Stimulated activated CD8-positive, alpha-beta memory T cell treated with anti-CD3 and anti-CD28 coated beads, Interleukin-7, amount 100 ng/mL, for 48 hours (primary cell): ENCODE data around the gene PROB1.
"Not testable (repeated sequence)": the region's sequence is repeated elsewhere in the genome, so short reads cannot be mapped to it uniquely, and the experiment has no call there.

ENCODE experiments used
- DNase-seq, 2 donors: peaks; one replicate each; pipeline ENCODE4 v3.0.0-alpha.2; 2020; ENCODE audit warnings: low read depth in 1 of 2; ENCODE audit errors: extremely low read depth in 1 of 2

PROB1 gene

GRCh38 chr5:139394654-139395566, at the start of gene PROB1:
PROB1 (minus strand) TSS chr5:139395104; CDS start chr5:139395081, 23 bp downstream.
- DNase-seq: no peak

- no peak for DNase-seq
Observed at GRCh38 chr5:139443831-139444453, 49.0 kb upstream of the PROB1 start.

- not testable (repeated sequence) for DNase-seq
Observed at GRCh38 chr5:139440416-139440815, 45.5 kb upstream of the PROB1 start.

GRCh38 chr5:139439013-139439903, 44.4 kb upstream of the PROB1 start, which contains the start of gene DNAJC18:
DNAJC18 (minus strand) TSS chr5:139439525; CDS start chr5:139439445, 80 bp downstream.
- DNase-seq: peak; percentile 74 to 94

GRCh38 chr5:139438707-139439012, 43.8 kb upstream of the PROB1 start:
- no peak for DNase-seq

GRCh38 chr5:139435676-139436075, 40.8 kb upstream of the PROB1 start:
- DNase-seq: no peak

GRCh38 chr5:139431706-139432105, 36.8 kb upstream of the PROB1 start:
- DNase-seq: no peak

- DNase-seq: no peak
Observed at GRCh38 chr5:139430015-139430414, 35.1 kb upstream of the PROB1 start.

- no peak for DNase-seq
Observed at GRCh38 chr5:139426203-139426885, 31.4 kb upstream of the PROB1 start.

- no peak for DNase-seq
Observed at GRCh38 chr5:139425497-139425896, 30.6 kb upstream of the PROB1 start.

GRCh38 chr5:139422307-139422893, 27.5 kb upstream of the PROB1 start:
- no peak for DNase-seq

GRCh38 chr5:139419226-139420192, 24.6 kb upstream of the PROB1 start:
- no peak for DNase-seq

- DNase-seq: no peak
Observed at GRCh38 chr5:139418793-139419192, 23.9 kb upstream of the PROB1 start.

GRCh38 chr5:139417214-139417613, 22.3 kb upstream of the PROB1 start:
- no peak for DNase-seq

- no peak for DNase-seq
Observed at GRCh38 chr5:139416651-139417050, 21.7 kb upstream of the PROB1 start.

GRCh38 chr5:139415869-139416268, 21.0 kb upstream of the PROB1 start:
- DNase-seq: no peak

GRCh38 chr5:139415221-139415861, 20.4 kb upstream of the PROB1 start:
- no peak for DNase-seq

- no peak for DNase-seq
Observed at GRCh38 chr5:139414581-139415130, 19.8 kb upstream of the PROB1 start.
